Caco-2 (cell line): ENCODE measurements around the gene INAFM1. TPM values are rescaled to one million over a fixed set of nuclear protein-coding genes. Genes with fewer than 3 reads are reported as not detected.
"Not testable (repeated sequence)": the region's sequence is repeated elsewhere in the genome, so short reads cannot be mapped to it uniquely, and the experiment has no call there.

Experiments used
- BruUV-seq: library from RNA; stranded (reverse); fragments of 400-500 nt; replicated peaks from 2 replicates; lab custom pipeline; 2021; lab: Mats Ljungman, UMichigan
- CTCF ChIA-PET: fragments of 300-600 bp; sonication (Branson Sonifier 250); formaldehyde crosslinking; loops from one replicate; lab custom pipeline; 2022; ENCODE audit warnings: antibody characterized with exemption; lab: Charles Lee
- POLR2A ChIA-PET: fragments of 300-600 bp; sonication (Branson Sonifier 250); formaldehyde crosslinking; loops from one replicate; lab custom pipeline; 2022; ENCODE audit warnings: antibody characterized with exemption; lab: Charles Lee
- DNase-seq, 2 experiments: peaks; one replicate each; pipeline versions ENCODE4 v3.0.0 to v3.0.0-alpha.2; 2020 to 2022
- H3K27me3 ChIP-seq: replicated peaks from 2 replicates; pipeline ENCODE4 v1.6.0; 2011; ENCODE audit warnings: low read length; ENCODE audit not compliant: control insufficient read depth, insufficient read depth
- H3K36me3 ChIP-seq: 2 replicates; pipeline ENCODE4 v1.5.1; 2011; ENCODE audit warnings: low read length; ENCODE audit not compliant: control insufficient read depth, insufficient read depth
- H3K4me1 ChIP-seq: fragments of 250-450 bp; sonication (Bioruptor Pico); 2 replicates; pipeline ENCODE4 v1.5.1; 2020; ENCODE audit warnings: mild to moderate bottlenecking
- H3K4me3 ChIP-seq: 2 replicates; pipeline ENCODE4 v1.5.1; 2011; ENCODE audit warnings: low read depth, mild to moderate bottlenecking, control low read depth, low read length
- H3K9me3 ChIP-seq: fragments of 250-450 bp; sonication (Bioruptor Pico); 2 replicates; pipeline ENCODE4 v1.5.1; 2020; ENCODE audit warnings: mild to moderate bottlenecking, moderate library complexity
- H3K27ac Mint-ChIP-seq: one replicate; pipeline ENCODE4 v1.8.0; 2022; ENCODE audit warnings: mixed read lengths; ENCODE audit not compliant: unreplicated experiment
- H3K27me3 Mint-ChIP-seq: one replicate; pipeline ENCODE4 v1.8.0; 2022; ENCODE audit warnings: mixed read lengths; ENCODE audit not compliant: insufficient read depth, unreplicated experiment
- H3K36me3 Mint-ChIP-seq: one replicate; pipeline ENCODE4 v1.8.0; 2022; ENCODE audit warnings: mild to moderate bottlenecking, mixed read lengths; ENCODE audit not compliant: insufficient read depth, unreplicated experiment
- H3K4me1 Mint-ChIP-seq: one replicate; pipeline ENCODE4 v1.8.0; 2022; ENCODE audit warnings: low read depth, mixed read lengths; ENCODE audit not compliant: unreplicated experiment
- H3K4me3 Mint-ChIP-seq: one replicate; pipeline ENCODE4 v1.8.0; 2022; ENCODE audit warnings: mild to moderate bottlenecking, moderate library complexity, mixed read lengths; ENCODE audit not compliant: unreplicated experiment
- H3K9me3 Mint-ChIP-seq: one replicate; pipeline ENCODE4 v1.8.0; 2022; ENCODE audit warnings: mixed read lengths; ENCODE audit not compliant: unreplicated experiment
- CTCF ChIP-seq, 2 experiments: fragments of 200-600 bp in 1 of 2; IDR thresholded peaks; 1 replicate in 1 of 2; 2 replicates in 1 of 2; pipeline versions ENCODE4 v1.5.1 to v1.8.0; 2011 to 2022; ENCODE audit warnings: antibody characterized with exemption in 1 of 2, control low read depth in 1 of 2, inconsistent platforms in 1 of 2, low read depth in 1 of 2, low read length in 1 of 2, mild to moderate bottlenecking in 1 of 2, moderate library complexity in 1 of 2; ENCODE audit not compliant: insufficient read depth in 1 of 2, severe bottlenecking in 1 of 2, unreplicated experiment in 1 of 2
- intact Hi-C: fragments of 100-400 bp; cut with micrococcal nuclease; formaldehyde crosslinking; loops from one replicate; pipeline ENCODE4 v1.10.0; 2022; ENCODE audit not compliant: unreplicated experiment
- total RNA-seq: library from RNA; stranded (reverse); gene quantifications from 2 replicates; pipeline ENCODE4 v1.2.3, GENCODE V29; 2022

INAFM1 gene
- total RNA-seq, 1 experiment from 2014 or later = 10.4 TPM

- intact Hi-C loops = no loop called here
- Mint-ChIP-seq H3K27me3 (no peaks in the 10 kb centered on the region), H3K9me3 (no peaks in the 10 kb centered on the region), H3K27ac (peak overlapping the region; percentile 56), H3K4me3 (peak overlapping the region; percentile 93), H3K36me3 (peaks cover 67% of the 10 kb centered on the region), H3K4me1 (peaks cover 20% of the 10 kb centered on the region)
- Histone ChIP-seq H3K9me3 (no peaks in the 10 kb centered on the region), H3K27me3 (no peaks in the 10 kb centered on the region), H3K36me3 (peaks cover 2% of the 10 kb centered on the region), H3K4me1 (peaks cover 9% of the 10 kb centered on the region; the same call in 1 of the 2 replicates), H3K4me3 (peak overlapping the region; percentile 65)
- TF ChIP-seq CTCF (IDR thresholded peaks at IDR 0.05; ENCODE audit: insufficient read depth in 1 of 2, low read depth in 1 of 2, low read length in 1 of 2, severe bottlenecking in 1 of 2, unreplicated experiment in 1 of 2) = no peak
- ChIA-PET CTCF (interaction anchor here (0.7 to 2.0 kb wide), 7 partner anchors 10 to 153 kb away, joined by 3 to 22 read pairs (median 3); partner anchors contain the start of genes CCDC9 and DHX34), POLR2A (interaction anchor here (0.7 to 2.0 kb wide), 7 partner anchors 14 to 349 kb away, joined by 3 to 71 read pairs (median 8); partner anchors contain the start of genes CCDC9 and DHX34)
- DNase-seq = peak in 1 of 2 experiments; percentile 46
- no TSS peak for BruUV-seq
These were observed 441 bp downstream of the INAFM1 start for GRCh38 chr19:47274891-47275761.

- Mint-ChIP-seq H3K9me3 (no peaks in the 10 kb centered on the region), H3K27me3 (no peaks in the 10 kb centered on the region), H3K4me3 (peak overlapping the region; percentile 93), H3K4me1 (peaks cover 20% of the 10 kb centered on the region), H3K27ac (peak overlapping the region; percentile 56), H3K36me3 (peaks cover 59% of the 10 kb centered on the region)
- no peak for TF ChIP-seq CTCF (IDR thresholded peaks at IDR 0.05; ENCODE audit: insufficient read depth in 1 of 2, low read depth in 1 of 2, low read length in 1 of 2, severe bottlenecking in 1 of 2, unreplicated experiment in 1 of 2)
- peaks cover 9% of the 10 kb centered on the region; the same call in 1 of the 2 replicates for H3K4me1 ChIP-seq
- no peaks in the 10 kb centered on the region for H3K27me3 ChIP-seq
- no TSS peak for BruUV-seq
- intact Hi-C loops = no loop called here
- H3K9me3 ChIP-seq = no peaks in the 10 kb centered on the region
- ChIA-PET POLR2A (interaction anchor here (0.5 to 0.7 kb wide), 2 partner anchors 60 to 348 kb away, joined by 3 read pairs; no protein-coding TSS in a partner anchor), CTCF (interaction anchor here (0.5 to 2.0 kb wide), 6 partner anchors 9 to 250 kb away, joined by 3 to 18 read pairs (median 3); partner anchors contain the start of gene DHX34)
- H3K36me3 ChIP-seq = peaks cover 2% of the 10 kb centered on the region; the same call in 1 of the 2 replicates
- no peak overlapping the region for H3K4me3 ChIP-seq
- DNase-seq = no peak
These were observed 1.2 kb downstream of the INAFM1 start for GRCh38 chr19:47275791-47276461.

- POLR2A ChIA-PET = interaction anchor here (0.5 kb wide), 1 partner anchor 60 kb away, joined by 3 read pairs; no protein-coding TSS in a partner anchor
- Mint-ChIP-seq H3K36me3 (peaks cover 53% of the 10 kb centered on the region), H3K4me1 (peaks cover 20% of the 10 kb centered on the region)
- intact Hi-C loops, H3K9me3 Mint-ChIP-seq, H3K36me3 ChIP-seq, H3K9me3 ChIP-seq, DNase-seq, H3K4me3 ChIP-seq, H3K4me3 Mint-ChIP-seq, H3K27me3 ChIP-seq, H3K27me3 Mint-ChIP-seq, BruUV-seq, H3K4me1 ChIP-seq, H3K27ac Mint-ChIP-seq: not testable (repeated sequence)
- CTCF ChIA-PET = interaction anchor here (0.5 to 1.5 kb wide), 2 partner anchors 32 to 250 kb away, joined by 3 read pairs; no protein-coding TSS in a partner anchor
These were observed 1.8 kb downstream of the INAFM1 start for GRCh38 chr19:47276513-47276912.
